ENCODE data around the gene KCNK2. TPM values are rescaled to one million over a fixed set of nuclear protein-coding genes. Genes with fewer than 3 reads are reported as not detected.

The KCNK2 gene
- polyA plus RNA-seq, 3 donors: not detected

DNA sequence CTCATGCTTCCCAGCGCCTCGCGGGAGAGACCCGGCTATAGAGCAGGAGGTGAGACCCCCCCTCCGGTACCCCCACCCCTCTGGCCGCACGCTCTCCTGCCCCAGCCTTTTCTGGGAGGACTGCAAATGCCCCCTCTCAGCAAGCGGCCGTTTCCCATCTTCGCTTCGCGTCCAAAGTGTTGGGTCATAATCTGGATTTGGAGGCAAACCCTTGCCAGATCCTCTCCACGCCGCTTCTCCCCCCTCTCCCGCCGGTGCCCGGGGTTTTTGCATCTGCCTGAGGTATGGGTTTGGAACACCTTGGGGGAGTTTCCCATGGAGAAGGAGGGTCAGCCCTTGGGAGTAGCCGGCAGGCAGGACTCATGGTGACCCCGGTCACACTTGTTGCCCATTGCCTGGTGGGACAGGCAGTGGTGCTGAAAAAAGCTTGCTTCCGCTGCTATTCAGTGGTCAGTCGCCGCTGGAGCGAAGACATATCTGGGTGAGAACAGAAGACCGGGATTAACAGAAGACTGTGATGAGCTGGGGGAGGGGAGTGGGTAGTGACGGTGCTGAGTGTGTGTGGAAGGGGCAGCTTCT is 935 bp downstream of the KCNK2 start:
- no peaks in the 10 kb centered on the region for H3K4me1 ChIP-seq (ENCODE audit: control insufficient read depth in 1 of 2, insufficient read depth in 2 of 2, low read length in 2 of 2)
- Mint-ChIP-seq H3K9me3 (peaks cover 0 to 15% (median 5%) of the 10 kb centered on the region in 7 donors), H3K4me3 (peak overlapping the region in 1 of 2 donors; percentile 79), H3K27me3 (ENCODE audit: low read depth in 3 of 3) (peaks cover 53 to 63% (median 61%) of the 10 kb centered on the region in 3 donors), H3K27ac (peak overlapping the region in 2 of 7 donors; percentile 62 to 70), H3K4me1 (peaks cover 2% of the 10 kb centered on the region), H3K36me3 (peaks cover 3% of the 10 kb centered on the region in 2 donors)
- no peak overlapping the region for H3K9ac ChIP-seq (ENCODE audit: insufficient read depth, low read length, poor library complexity, severe bottlenecking)
- no peak overlapping the region for H3K4me2 ChIP-seq (replicated peaks; ENCODE audit: extremely low read depth, low read length, poor library complexity, severe bottlenecking)
- TF ChIP-seq, protein P1, sequence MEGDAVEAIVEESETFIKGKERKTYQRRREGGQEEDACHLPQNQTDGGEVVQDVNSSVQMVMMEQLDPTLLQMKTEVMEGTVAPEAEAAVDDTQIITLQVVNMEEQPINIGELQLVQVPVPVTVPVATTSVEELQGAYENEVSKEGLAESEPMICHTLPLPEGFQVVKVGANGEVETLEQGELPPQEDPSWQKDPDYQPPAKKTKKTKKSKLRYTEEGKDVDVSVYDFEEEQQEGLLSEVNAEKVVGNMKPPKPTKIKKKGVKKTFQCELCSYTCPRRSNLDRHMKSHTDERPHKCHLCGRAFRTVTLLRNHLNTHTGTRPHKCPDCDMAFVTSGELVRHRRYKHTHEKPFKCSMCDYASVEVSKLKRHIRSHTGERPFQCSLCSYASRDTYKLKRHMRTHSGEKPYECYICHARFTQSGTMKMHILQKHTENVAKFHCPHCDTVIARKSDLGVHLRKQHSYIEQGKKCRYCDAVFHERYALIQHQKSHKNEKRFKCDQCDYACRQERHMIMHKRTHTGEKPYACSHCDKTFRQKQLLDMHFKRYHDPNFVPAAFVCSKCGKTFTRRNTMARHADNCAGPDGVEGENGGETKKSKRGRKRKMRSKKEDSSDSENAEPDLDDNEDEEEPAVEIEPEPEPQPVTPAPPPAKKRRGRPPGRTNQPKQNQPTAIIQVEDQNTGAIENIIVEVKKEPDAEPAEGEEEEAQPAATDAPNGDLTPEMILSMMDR (IDR thresholded peaks at IDR 0.05): no peak
- intact Hi-C loops (cut with micrococcal nuclease): no loop called here
- H3K9me3 ChIP-seq (replicated peaks in 1 of 2; ENCODE audit: control insufficient read depth in 1 of 2, insufficient read depth in 1 of 2, low read length in 2 of 2): peaks cover 0 to 15% of the 10 kb centered on the region in 2 donors
- peaks cover 41 to 56% of the 10 kb centered on the region in 2 donors for H3K27me3 ChIP-seq (ENCODE audit: control insufficient read depth in 2 of 2, insufficient read depth in 2 of 2, low read length in 2 of 2)
- H2AFZ ChIP-seq (ENCODE audit: insufficient read depth, low read depth, low read length, poor library complexity, severe bottlenecking): no peak overlapping the region
- H4K20me1 ChIP-seq (ENCODE audit: insufficient read depth, low read length): no peaks in the 10 kb centered on the region
- no peaks in the 10 kb centered on the region for H3K79me2 ChIP-seq (ENCODE audit: insufficient read depth, low read length)
- DNase-seq: no peak
- H3K4me3 ChIP-seq (replicated peaks in 1 of 3; ENCODE audit: low read depth in 2 of 3, low read length in 3 of 3): no peak overlapping the region
- WGBS (ENCODE audit: insufficient coverage): 5% methylated on average over 5 of the region's 25 CpGs
- H3K27ac ChIP-seq (ENCODE audit: low read depth in 1 of 2, low read length in 2 of 2): no peak overlapping the region
- no peaks in the 10 kb centered on the region for H3K36me3 ChIP-seq (replicated peaks in 1 of 2; ENCODE audit: control insufficient read depth in 1 of 2, insufficient read depth in 2 of 2, low read length in 2 of 2)

DNA sequence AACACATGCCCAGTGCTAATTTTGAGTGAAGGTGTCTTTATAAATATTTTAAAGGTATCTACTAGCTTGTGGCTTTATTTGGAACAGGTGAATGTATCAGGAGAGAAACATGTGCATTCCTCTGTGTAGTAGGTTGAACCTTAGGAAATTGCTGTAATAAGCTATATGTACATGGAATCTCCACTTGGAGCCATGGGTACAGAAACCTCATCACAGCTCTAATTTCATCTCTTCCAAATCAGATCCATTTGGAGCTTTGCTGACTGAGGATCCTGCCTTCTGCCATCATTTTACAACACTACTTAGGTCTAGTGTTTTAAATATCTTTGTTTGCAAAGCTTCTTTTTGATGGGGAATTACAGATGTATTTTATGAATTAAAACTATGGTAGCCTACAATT is 2.1 kb downstream of the KCNK2 start:
- peaks cover 0 to 18% (median 5%) of the 10 kb centered on the region in 7 donors for H3K9me3 Mint-ChIP-seq
- H3K36me3 ChIP-seq (replicated peaks in 1 of 2; ENCODE audit: control insufficient read depth in 1 of 2, insufficient read depth in 2 of 2, low read length in 2 of 2): no peaks in the 10 kb centered on the region
- H3K36me3 Mint-ChIP-seq: peaks cover 3% of the 10 kb centered on the region in 2 donors
- H3K4me1 Mint-ChIP-seq: peaks cover 2% of the 10 kb centered on the region
- no peaks in the 10 kb centered on the region for H4K20me1 ChIP-seq (ENCODE audit: insufficient read depth, low read length)
- intact Hi-C loops (cut with micrococcal nuclease): no loop called here
- TF ChIP-seq, protein P1 (IDR thresholded peaks at IDR 0.05): no peak
- H3K27me3 Mint-ChIP-seq (ENCODE audit: low read depth in 3 of 3): peaks cover 53 to 59% (median 58%) of the 10 kb centered on the region in 3 donors
- H3K9me3 ChIP-seq (replicated peaks in 1 of 2; ENCODE audit: control insufficient read depth in 1 of 2, insufficient read depth in 1 of 2, low read length in 2 of 2): peaks cover 0 to 15% of the 10 kb centered on the region in 2 donors
- no peak overlapping the region for H3K27ac Mint-ChIP-seq
- H3K27me3 ChIP-seq (ENCODE audit: control insufficient read depth in 2 of 2, insufficient read depth in 2 of 2, low read length in 2 of 2): peaks cover 41 to 56% of the 10 kb centered on the region in 2 donors
- no peak overlapping the region for H3K4me2 ChIP-seq (replicated peaks; ENCODE audit: extremely low read depth, low read length, poor library complexity, severe bottlenecking)
- H3K9ac ChIP-seq (ENCODE audit: insufficient read depth, low read length, poor library complexity, severe bottlenecking): no peak overlapping the region
- H3K79me2 ChIP-seq (ENCODE audit: insufficient read depth, low read length): no peaks in the 10 kb centered on the region
- no peak for DNase-seq
- H3K4me3 ChIP-seq (replicated peaks in 1 of 3; ENCODE audit: low read depth in 2 of 3, low read length in 3 of 3): no peak overlapping the region
- peak overlapping the region in 1 of 2 donors; percentile 79 for H3K4me3 Mint-ChIP-seq
- no peak overlapping the region for H2AFZ ChIP-seq (ENCODE audit: insufficient read depth, low read depth, low read length, poor library complexity, severe bottlenecking)
- H3K27ac ChIP-seq (ENCODE audit: low read depth in 1 of 2, low read length in 2 of 2): no peak overlapping the region
- no peaks in the 10 kb centered on the region for H3K4me1 ChIP-seq (ENCODE audit: control insufficient read depth in 1 of 2, insufficient read depth in 2 of 2, low read length in 2 of 2)

Measured in CD14-positive monocyte (primary cell).